Measurements from ENCODE around the gene MCM6. TPM values are rescaled to one million over a fixed set of nuclear protein-coding genes. Genes with fewer than 3 reads are reported as not detected.

Gene MCM6
- total RNA-seq, 2 donors from 2014 or later: 14.2 to 57.7 TPM

DNA sequence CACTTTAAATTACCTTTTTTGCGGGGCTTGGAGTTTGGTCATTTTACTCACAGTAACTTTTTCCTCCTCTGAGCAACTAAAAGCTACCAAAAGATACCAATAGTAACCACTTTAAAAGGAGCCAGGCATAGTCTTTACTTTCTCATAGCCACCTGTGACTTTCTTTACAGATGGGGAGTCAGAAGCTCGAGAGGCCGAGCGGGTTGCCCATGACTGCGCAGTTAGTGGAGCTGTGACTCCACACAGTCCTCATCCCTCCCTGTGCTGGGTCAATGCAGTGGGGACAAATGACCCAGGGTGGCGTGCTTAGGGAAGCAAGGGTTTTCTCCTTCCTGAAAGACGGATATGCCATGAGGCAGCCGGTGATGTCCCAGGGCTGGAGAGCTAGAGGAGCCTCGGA is 51.1 kb downstream of the MCM6 start:
- no peak overlapping the region for H3K9ac ChIP-seq (ENCODE audit: low read depth in 2 of 2, low read length in 2 of 2)
- H3K27me3 ChIP-seq: no peaks in the 10 kb centered on the region
- TF ChIP-seq, protein P1, sequence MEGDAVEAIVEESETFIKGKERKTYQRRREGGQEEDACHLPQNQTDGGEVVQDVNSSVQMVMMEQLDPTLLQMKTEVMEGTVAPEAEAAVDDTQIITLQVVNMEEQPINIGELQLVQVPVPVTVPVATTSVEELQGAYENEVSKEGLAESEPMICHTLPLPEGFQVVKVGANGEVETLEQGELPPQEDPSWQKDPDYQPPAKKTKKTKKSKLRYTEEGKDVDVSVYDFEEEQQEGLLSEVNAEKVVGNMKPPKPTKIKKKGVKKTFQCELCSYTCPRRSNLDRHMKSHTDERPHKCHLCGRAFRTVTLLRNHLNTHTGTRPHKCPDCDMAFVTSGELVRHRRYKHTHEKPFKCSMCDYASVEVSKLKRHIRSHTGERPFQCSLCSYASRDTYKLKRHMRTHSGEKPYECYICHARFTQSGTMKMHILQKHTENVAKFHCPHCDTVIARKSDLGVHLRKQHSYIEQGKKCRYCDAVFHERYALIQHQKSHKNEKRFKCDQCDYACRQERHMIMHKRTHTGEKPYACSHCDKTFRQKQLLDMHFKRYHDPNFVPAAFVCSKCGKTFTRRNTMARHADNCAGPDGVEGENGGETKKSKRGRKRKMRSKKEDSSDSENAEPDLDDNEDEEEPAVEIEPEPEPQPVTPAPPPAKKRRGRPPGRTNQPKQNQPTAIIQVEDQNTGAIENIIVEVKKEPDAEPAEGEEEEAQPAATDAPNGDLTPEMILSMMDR (IDR thresholded peaks at IDR 0.05): no peak
- H3K36me3 ChIP-seq: no peaks in the 10 kb centered on the region
- H3K4me1 ChIP-seq: no peaks in the 10 kb centered on the region
- no peaks in the 10 kb centered on the region for H3K9me3 ChIP-seq
- no peak overlapping the region for H3K27ac ChIP-seq
- DNase-seq: no peak
- no peak overlapping the region for H3K4me3 ChIP-seq
- intact Hi-C loops (cut with DNase I): no loop called here

DNA sequence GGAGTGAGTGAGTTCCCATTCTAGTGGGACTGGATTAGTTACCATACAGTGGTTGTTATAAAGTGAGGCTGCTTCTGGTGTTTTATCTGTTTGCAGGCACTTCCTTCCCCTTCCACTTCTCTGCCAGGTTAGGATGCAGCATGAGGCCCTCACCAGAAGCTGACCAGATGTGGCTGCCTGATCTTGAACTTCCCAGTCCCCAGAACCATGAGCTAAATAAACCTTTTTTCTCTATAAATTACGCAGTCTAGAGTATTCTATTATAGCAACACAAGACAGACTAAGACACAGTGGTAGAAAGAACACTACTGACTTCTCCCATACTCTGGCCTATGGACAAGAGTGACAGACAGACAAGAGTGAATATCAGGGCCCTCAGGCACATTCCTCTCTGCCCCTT is 53.4 kb downstream of the MCM6 start:
- TF ChIP-seq, protein P1 (IDR thresholded peaks at IDR 0.05): no peak
- no peak for DNase-seq
- no peak overlapping the region for H3K9ac ChIP-seq (ENCODE audit: low read depth in 2 of 2, low read length in 2 of 2)
- no peaks in the 10 kb centered on the region for H3K4me1 ChIP-seq
- no peak overlapping the region for H3K27ac ChIP-seq
- no peaks in the 10 kb centered on the region for H3K9me3 ChIP-seq
- intact Hi-C loops (cut with DNase I): no loop called here
- no peak overlapping the region for H3K4me3 ChIP-seq
- H3K36me3 ChIP-seq: no peaks in the 10 kb centered on the region
- no peaks in the 10 kb centered on the region for H3K27me3 ChIP-seq

DNA sequence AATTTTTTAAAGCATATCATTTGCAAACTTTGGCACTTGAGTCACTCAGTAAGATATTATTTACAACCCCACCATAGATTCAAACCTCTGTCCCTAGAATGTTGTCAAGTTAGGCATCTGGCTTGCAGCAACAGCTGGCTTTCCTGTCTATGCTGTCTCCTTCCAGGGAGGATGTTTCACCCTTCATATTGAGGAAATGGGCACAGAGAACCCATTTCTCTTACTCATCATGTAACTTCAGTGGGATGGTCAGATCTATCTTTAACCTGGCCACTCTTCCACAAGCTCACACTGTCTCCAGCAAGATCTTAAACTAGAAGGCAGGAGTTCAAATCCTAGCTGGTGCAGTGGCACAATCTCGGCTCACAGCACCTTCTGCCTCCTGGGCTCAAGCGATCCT is 55.1 kb downstream of the MCM6 start:
- Histone ChIP-seq H3K36me3 (no peaks in the 10 kb centered on the region), H3K9me3 (no peaks in the 10 kb centered on the region), H3K4me3 (no peak overlapping the region), H3K4me1 (no peaks in the 10 kb centered on the region), H3K27ac (no peak overlapping the region), H3K27me3 (no peaks in the 10 kb centered on the region), H3K9ac (ENCODE audit: low read depth in 2 of 2, low read length in 2 of 2) (no peak overlapping the region)
- TF ChIP-seq, protein P1 (IDR thresholded peaks at IDR 0.05): no peak
- no peak for DNase-seq
- intact Hi-C loops (cut with DNase I): no loop called here

DNA sequence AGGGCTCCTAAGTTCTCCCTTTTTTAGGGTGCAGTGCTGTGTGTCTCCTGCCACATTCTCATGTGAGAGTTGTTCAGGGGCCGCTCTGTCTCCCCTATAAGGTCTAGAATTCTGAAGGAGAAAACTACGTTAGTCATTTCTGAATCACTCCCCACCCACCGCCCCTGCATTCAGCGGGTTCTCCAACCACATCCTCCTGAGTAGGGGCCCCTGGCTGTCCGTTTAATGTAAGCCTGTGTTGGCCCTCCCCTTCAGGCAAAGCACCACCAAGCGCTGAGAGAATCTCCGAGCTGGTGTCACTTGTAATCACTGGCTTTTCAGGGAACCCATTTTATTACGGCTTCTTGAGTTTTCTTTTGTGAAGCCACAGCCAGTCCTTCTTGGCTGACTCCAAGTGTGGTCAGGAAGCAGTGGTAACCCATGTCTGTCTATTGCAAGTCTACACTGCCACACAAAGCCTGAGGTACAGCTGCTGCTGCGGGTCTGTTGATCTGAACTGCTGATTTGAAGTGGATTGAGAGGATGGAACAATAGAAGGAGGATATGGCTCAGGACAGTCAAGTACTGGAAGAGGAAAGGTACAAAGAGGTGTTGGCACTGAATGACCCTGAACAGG is 56.1 kb downstream of the MCM6 start:
- H3K27ac ChIP-seq: no peak overlapping the region
- H3K36me3 ChIP-seq: no peaks in the 10 kb centered on the region
- intact Hi-C loops (cut with DNase I): no loop called here
- H3K4me3 ChIP-seq: no peak overlapping the region
- H3K4me1 ChIP-seq: no peaks in the 10 kb centered on the region
- TF ChIP-seq, protein P1 (IDR thresholded peaks at IDR 0.05): no peak
- H3K9me3 ChIP-seq: no peaks in the 10 kb centered on the region
- no peaks in the 10 kb centered on the region for H3K27me3 ChIP-seq
- no peak overlapping the region for H3K9ac ChIP-seq (ENCODE audit: low read depth in 2 of 2, low read length in 2 of 2)
- DNase-seq: no peak

DNA sequence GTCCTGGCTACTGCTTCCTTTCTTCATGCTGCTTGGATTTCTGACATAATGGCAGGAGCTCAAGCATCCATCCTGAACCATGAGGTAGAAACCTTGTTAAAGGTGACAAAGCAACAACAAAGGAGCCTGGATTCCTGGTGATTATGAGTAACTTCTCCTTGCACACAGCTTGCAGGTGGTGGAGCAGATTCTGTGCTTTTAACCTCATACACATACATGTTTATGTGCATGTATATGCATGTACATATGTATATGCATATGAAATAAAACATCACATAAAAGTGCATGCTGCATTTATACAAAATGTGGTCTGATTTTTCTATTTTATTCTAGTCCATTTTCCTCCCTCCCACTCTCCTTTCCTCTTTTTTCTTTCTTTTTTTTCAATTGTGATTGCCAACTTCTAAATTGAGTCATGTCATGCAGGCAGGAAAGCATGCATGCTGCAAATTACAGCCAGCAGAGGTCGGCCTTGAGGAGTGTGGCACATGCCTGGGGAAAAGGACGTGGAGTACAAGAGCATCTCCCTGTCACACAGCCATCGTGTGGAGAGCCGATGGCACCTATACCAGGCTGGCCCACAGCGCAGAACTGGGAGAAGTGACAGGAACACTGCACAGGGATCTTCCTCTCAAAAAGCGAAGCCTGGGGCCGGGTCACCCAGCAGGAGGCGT is 57.2 kb downstream of the MCM6 start:
- Histone ChIP-seq H3K27ac (no peak overlapping the region), H3K27me3 (no peaks in the 10 kb centered on the region), H3K9me3 (no peaks in the 10 kb centered on the region), H3K4me3 (no peak overlapping the region), H3K9ac (ENCODE audit: low read depth in 2 of 2, low read length in 2 of 2) (no peak overlapping the region), H3K4me1 (no peaks in the 10 kb centered on the region), H3K36me3 (no peaks in the 10 kb centered on the region)
- TF ChIP-seq, protein P1 (IDR thresholded peaks at IDR 0.05): peak; percentile 20
- intact Hi-C loops (cut with DNase I): no loop called here
- no peak for DNase-seq

Measured in colonic mucosa (tissue), 4 donors.